Subcutaneous adipose tissue (tissue), 4 donors: Measurements from ENCODE around the gene COG3. TPM values are rescaled to one million over a fixed set of nuclear protein-coding genes. Genes with fewer than 3 reads are reported as not detected.

Experiments used
- CTCF ChIP-seq: fragments of 450-650 bp; IDR thresholded peaks from one replicate; pipeline ENCODE4 v1.5.1; 2016; ENCODE audit warnings: low read depth, mild to moderate bottlenecking, control low read depth, antibody characterized with exemption, moderate library complexity
- total RNA-seq, 4 donors: library from RNA; depleted of rRNA; stranded (reverse); fragments of >200 nt; gene quantifications; one replicate each; pipeline ENCODE4 v1.1.0, GENCODE V29; 2016

Gene COG3
- total RNA-seq, 4 donors from 2014 or later = 19.0 to 32.1 (median 26.7) TPM

GRCh38 chr13:45540864-45541263, 76.1 kb downstream of the COG3 start:
- no peak for TF ChIP-seq CTCF

- TF ChIP-seq CTCF = no peak
Measured at GRCh38 chr13:45541806-45542205, 77.1 kb downstream of the COG3 start.

GRCh38 chr13:45542391-45542790, 77.7 kb downstream of the COG3 start:
- TF ChIP-seq CTCF = no peak

- no peak for TF ChIP-seq CTCF
Measured at GRCh38 chr13:45542878-45543277, 78.1 kb downstream of the COG3 start.

- TF ChIP-seq CTCF = no peak
Measured at GRCh38 chr13:45544520-45544919, 79.8 kb downstream of the COG3 start.

- TF ChIP-seq CTCF = no peak
Measured at GRCh38 chr13:45545686-45546409, 81.1 kb downstream of the COG3 start.

- TF ChIP-seq CTCF = no peak
Measured at GRCh38 chr13:45546410-45546765, 81.6 kb downstream of the COG3 start.
